ENCODE measurements around the gene EIF4H.

GRCh38 chr7:74202841-74203556 is 28.8 kb downstream of the EIF4H start:
- TF ChIP-seq TAF1 (IDR thresholded peaks at IDR 0.05; ENCODE audit: borderline replicate concordance, low read depth, low read length) (no peak), POLR2A (IDR thresholded peaks at IDR 0.05; ENCODE audit: low read depth, low read length) (no peak)

Data from GM12892 (cell line).